GM21529 (cell line): ENCODE data around the gene SETD7.
A peak's percentile ranks its signal among the peaks of the same experiment; 100 is the strongest.

Experiments used
- ATAC-seq: cut with Tn5 transposase; IDR thresholded peaks from one replicate; pipeline ENCODE4 v1.9.1; 2021; ENCODE audit not compliant: unreplicated experiment

SETD7 gene

GRCh38 chr4:139556071-139556723 is at the start of gene SETD7:
Gene SETD7, minus strand, starts transcription at chr4:139556219. Its CDS starts 82 bp downstream, at chr4:139556137.
- peak; percentile 41 for ATAC-seq

- no peak for ATAC-seq
Observed at GRCh38 chr4:139605516-139605915, 49.5 kb upstream of the SETD7 start.

GRCh38 chr4:139603576-139604410 is 47.8 kb upstream of the SETD7 start:
- no peak for ATAC-seq

- ATAC-seq = no peak
Observed at GRCh38 chr4:139602776-139603360, 46.8 kb upstream of the SETD7 start.

GRCh38 chr4:139600662-139601061 is 44.6 kb upstream of the SETD7 start:
- ATAC-seq = no peak

- no peak for ATAC-seq
Observed at GRCh38 chr4:139599594-139600374, 43.8 kb upstream of the SETD7 start.

GRCh38 chr4:139599076-139599475 is 43.1 kb upstream of the SETD7 start:
- ATAC-seq = no peak

- no peak for ATAC-seq
Observed at GRCh38 chr4:139596684-139597279, 40.8 kb upstream of the SETD7 start.

- no peak for ATAC-seq
Observed at GRCh38 chr4:139596034-139596683, 40.1 kb upstream of the SETD7 start.

- no peak for ATAC-seq
Observed at GRCh38 chr4:139594591-139595185, 38.7 kb upstream of the SETD7 start.

GRCh38 chr4:139593091-139593564 is 37.1 kb upstream of the SETD7 start:
- ATAC-seq = no peak

- no peak for ATAC-seq
Observed at GRCh38 chr4:139589336-139590018, 33.5 kb upstream of the SETD7 start.

GRCh38 chr4:139587446-139587845 is 31.4 kb upstream of the SETD7 start:
- ATAC-seq = no peak

- ATAC-seq = no peak
Observed at GRCh38 chr4:139585473-139585872, 29.5 kb upstream of the SETD7 start.

- ATAC-seq = no peak
Observed at GRCh38 chr4:139584784-139585183, 28.8 kb upstream of the SETD7 start.

GRCh38 chr4:139584013-139584412 is 28.0 kb upstream of the SETD7 start:
- no peak for ATAC-seq

- no peak for ATAC-seq
Observed at GRCh38 chr4:139582044-139582443, 26.0 kb upstream of the SETD7 start.

- ATAC-seq = no peak
Observed at GRCh38 chr4:139581096-139581495, 25.1 kb upstream of the SETD7 start.

GRCh38 chr4:139576219-139576618 is 20.2 kb upstream of the SETD7 start:
- ATAC-seq = no peak
